T1000 (cell line): ENCODE results near the gene EPN2.

Experiments used
- DNase-seq: peaks from one replicate; lab custom pipeline; 2025; ENCODE audit warnings: mixed read lengths; lab: John Stamatoyannopoulos, UW

The EPN2 gene

GRCh38 chr17:19381741-19382444 is 144.7 kb downstream of the EPN2 start:
- DNase-seq: no peak

- no peak for DNase-seq
Observed at GRCh38 chr17:19382531-19383444, 145.6 kb downstream of the EPN2 start.

GRCh38 chr17:19383681-19384470 is 146.7 kb downstream of the EPN2 start:
- no peak for DNase-seq

- no peak for DNase-seq
Observed at GRCh38 chr17:19384723-19385391, 147.7 kb downstream of the EPN2 start.

- DNase-seq: no peak
Observed at GRCh38 chr17:19385521-19385983, 148.4 kb downstream of the EPN2 start.
